Stimulated activated CD8-positive, alpha-beta memory T cell treated with anti-CD3 and anti-CD28 coated beads, Interleukin-4, amount 100 ng/mL, for 1 hour (primary cell): Measurements from ENCODE around the gene DCTPP1.
"Not testable (repeated sequence)": the region's sequence is repeated elsewhere in the genome, so short reads cannot be mapped to it uniquely, and the experiment has no call there.

Experiments
- DNase-seq, 2 donors: peaks; one replicate each; pipeline ENCODE4 v3.0.0-alpha.2; 2020; ENCODE audit warnings: low read depth in 2 of 2, low spot score in 1 of 2

Gene DCTPP1

DNA sequence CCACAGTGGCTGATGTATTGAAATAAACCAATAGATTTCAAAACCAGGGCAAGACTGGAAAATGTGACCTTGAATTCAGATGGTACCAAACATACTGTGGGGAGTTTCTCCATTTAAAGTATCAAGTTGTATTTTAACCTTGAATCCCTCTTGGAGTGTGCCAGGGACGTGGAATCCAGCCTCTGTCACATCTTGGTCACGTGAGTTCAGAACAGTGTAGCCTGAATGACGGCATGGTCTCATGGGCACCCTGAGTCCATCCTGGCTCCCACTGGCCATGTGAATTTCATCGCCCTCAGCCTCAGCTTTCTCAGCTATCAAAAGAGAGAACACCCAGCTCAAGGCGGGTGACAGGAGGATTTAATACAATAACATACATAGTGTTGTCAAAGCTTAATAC lies 15.7 kb downstream of the DCTPP1 start:
- no peak for DNase-seq

DNA sequence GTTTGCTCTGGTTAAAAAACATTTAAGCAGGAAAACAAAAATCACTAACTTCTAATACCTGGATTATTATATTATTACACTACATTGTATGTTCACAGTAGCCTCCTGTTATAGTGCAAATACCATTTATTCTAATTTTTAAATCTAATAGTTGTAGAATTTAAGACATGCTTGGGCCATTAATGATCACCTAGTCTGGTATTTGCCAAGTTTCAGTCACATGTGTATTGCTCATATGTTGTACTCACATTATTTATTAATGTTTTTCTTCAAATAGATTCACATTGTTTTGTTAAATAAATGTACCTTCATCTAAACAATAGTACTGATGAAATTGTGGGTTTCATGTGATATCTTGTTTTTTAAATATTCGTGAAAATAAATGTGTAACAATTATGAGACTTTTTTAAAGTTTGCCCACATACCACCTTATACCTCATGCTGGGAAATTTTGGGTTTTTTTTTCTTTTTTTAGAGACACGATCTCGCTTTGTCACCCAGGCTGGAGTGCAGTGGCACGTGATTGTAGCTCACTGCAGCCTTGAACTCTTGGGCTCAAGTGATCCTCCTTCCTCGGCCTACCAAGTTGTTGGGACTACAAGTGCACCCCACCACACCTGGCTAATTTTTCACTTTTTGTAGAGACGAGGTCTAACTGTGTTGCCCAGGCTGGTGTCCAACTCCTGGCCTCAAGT lies 16.6 kb downstream of the DCTPP1 start:
- no peak for DNase-seq

GRCh38 chr16:30409125-30410060 lies 20.4 kb downstream of the DCTPP1 start:
- DNase-seq, result peak; percentile 85 to 90

DNA sequence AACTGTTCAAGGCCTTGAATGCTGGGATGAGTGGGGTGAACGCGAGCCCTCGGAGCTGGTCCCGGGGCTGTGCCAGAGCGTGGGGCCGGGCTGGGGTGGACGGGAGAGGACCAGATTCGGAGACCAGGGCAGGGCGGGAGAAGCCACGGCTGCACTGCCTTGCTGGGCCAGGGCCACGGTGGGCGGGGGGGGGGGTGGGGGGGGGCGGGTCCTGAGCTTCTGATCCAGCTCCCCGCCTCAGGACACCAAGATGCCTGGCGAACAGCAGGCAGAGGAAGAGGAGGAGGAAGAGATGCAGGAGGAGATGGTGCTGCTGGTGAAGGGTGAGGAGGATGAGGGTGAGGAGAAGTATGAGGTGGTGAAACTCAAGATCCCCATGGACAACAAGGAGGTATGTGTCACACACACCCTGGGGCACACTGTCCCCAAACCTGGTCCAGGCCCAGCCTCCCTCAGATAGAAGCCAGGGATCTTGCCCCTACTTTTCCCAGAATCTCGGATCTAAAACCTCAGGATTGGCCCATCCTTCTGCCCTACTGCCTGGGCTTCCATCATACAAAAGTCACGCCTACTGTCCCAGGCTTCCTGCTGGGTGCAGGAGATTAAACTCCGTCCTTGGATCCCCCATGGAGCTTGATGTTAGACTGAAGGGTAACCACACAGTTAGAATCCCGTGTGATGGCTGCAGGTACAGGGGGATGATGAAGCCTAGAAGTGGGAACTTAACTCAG lies 21.9 kb downstream of the DCTPP1 start:
- no peak for DNase-seq

DNA sequence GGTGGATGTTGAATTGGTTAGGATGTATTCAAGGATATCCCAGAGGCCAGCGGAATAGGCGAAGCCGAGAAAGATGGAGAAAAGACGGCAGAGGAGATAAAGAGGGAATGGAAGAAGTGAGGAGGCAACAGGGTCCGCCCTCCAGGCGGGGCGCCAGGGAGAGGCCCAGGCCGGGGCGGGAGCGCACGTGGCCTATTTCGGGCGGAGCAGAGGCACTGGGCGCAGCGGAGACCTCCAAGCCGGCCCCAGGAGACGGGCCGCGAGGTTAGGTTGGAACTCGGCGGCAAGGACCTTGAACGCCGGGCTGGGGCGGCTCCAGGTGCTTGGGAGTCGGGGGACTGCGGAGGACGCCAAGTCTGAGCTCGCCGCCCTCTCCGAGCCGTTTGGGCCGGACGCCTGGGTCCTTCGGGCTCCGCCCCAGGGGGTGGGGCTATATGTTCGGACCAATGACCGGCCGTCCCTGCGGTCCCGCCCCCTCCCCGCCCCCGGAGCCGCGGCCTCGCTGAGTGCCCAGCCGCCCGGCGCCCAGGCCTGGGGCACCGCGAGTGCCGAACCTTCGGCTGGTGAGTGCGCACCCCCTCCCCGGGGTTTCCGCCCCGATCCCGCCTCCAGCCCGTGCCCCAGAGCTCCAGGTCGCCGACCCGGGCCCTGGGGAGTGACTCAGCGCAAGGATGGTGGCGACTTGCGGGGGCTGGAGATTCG lies 22.6 kb downstream of the DCTPP1 start, which contains the start of gene ZNF771:
Gene ZNF771 (plus strand): TSS at position 505 of the 702 bp plus-strand sequence. CDS start 448 bp downstream, outside the sequence.
- peak; percentile 78 to 81 for DNase-seq

- DNase-seq, result no peak
Observed at GRCh38 chr16:30406795-30407101, 23.1 kb downstream of the DCTPP1 start.

DNA sequence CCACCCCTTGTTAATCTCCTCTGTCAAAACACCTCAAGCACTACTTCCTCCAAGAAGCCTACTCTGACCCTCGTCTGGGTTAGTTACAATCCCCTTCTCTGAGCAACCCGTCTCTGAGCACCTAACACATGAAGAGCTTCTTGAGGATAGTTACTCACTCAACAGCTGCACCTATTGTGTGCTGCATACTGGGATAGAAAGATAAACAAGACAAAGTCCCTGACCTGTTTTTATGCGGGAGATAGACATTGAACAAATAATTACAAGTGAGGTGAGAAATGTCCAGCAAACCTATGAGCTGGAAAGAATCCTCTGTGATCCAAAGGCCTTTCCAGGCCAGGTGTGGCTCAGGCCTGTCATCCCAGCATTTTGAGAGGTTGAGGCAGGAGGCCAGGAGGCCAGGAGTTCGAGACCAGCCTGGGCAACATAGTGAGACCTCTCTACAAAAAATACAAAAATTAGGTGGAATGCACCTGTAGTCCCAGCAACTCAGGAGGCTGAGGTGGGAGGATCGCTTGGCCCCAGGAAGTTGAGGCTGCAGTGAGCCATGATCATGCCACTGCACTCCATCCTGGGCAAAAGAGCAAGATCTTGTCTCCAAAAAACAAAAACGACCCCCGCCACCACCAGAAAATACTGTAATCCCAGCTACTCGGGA lies 27.9 kb downstream of the DCTPP1 start:
- no peak for DNase-seq

GRCh38 chr16:30399435-30400186 lies 30.2 kb downstream of the DCTPP1 start:
- DNase-seq, result no peak

DNA sequence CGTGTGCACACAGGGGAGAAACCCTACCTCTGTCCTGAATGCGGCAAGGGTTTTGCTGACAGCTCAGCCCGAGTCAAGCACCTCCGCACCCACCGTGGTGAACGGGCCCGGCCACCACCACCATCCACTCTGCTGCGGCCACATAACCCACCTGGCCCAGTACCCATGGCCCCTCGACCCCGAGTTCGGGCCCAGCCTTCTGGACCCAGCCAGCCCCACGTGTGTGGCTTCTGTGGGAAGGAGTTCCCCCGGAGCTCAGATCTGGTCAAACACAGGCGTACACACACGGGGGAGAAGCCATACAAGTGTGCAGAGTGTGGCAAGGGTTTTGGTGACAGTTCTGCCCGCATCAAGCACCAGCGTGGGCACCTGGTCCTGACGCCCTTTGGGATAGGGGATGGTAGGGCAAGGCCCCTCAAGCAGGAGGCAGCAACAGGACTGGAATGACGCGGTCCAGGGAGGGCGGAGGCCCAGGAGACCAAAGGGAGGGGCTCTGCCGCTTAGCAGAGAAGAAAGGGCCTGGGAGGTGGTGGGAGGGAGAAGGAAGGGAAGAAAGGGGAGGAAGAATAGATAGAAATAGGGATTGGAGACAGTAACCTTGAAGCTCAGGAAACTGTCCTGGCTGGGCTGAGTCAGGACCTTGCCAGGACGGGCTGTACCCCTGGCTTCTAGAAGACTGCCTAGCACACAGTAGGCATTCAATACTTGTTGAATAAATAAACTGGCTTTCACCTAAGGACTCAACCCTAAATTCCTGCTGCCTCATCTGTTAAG lies 31.0 kb downstream of the DCTPP1 start:
- no peak for DNase-seq

- no peak for DNase-seq
Observed at GRCh38 chr16:30397776-30398660, 31.8 kb downstream of the DCTPP1 start.

DNA sequence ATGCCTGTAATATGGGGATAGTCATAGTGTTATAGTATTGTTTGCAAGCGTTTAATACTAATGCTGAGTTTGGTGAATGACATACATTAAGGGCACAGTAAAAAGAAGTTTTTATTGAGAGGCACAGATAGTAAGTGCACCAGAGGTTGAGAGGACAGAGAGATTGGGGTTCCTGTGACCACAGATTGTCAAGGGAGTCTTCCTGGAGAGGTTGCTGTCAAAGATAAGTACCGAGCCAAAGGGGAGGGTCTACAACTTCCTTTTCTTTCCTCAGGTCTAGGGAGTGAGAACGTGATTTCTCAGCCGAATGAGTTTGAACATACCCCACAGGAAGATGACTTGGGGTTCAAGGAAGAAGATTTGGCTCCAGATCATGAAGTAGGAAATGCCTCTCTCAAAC lies 32.8 kb downstream of the DCTPP1 start:
- no peak for DNase-seq

GRCh38 chr16:30396627-30397026 lies 33.2 kb downstream of the DCTPP1 start:
- DNase-seq, result not testable (repeated sequence)

GRCh38 chr16:30395992-30396585 lies 33.7 kb downstream of the DCTPP1 start:
- DNase-seq, result no peak

- no peak for DNase-seq
Observed at GRCh38 chr16:30395155-30395991, 34.5 kb downstream of the DCTPP1 start, which contains the start of gene ZNF48. ZNF48 (plus strand) TSS chr16:30395420; CDS start chr16:30395795, 375 bp downstream.

GRCh38 chr16:30394592-30395154 lies 35.2 kb downstream of the DCTPP1 start:
- no peak for DNase-seq

DNA sequence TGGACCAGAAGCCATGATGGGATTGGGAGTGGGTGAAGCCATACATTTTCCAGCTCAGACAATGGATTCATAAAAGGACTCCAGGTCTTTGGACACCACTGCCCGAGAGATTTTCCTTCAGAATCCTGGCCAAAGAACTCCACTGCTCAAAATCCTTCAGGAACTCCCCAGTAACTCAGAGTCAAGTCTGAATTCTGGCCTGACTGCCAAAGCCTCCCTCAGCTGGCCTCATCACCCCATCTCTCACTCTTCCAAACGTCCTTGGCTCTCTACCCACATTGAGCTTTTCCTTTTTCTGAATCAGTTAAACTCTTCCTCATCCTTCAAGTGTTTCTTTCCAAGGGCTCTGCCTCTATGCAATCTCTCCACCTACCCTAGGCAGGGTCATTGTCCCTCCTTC lies 46.3 kb downstream of the DCTPP1 start:
- no peak for DNase-seq
